GM12878 (cell line): Measurements from ENCODE around the gene CNDP1. TPM values are rescaled to one million over a fixed set of nuclear protein-coding genes. Genes with fewer than 3 reads are reported as not detected.
A peak's percentile ranks its signal among the peaks of the same experiment; 100 is the strongest.

Experiments used
- ATAC-seq: fragments of 200-7000 bp; cut with Tn5 transposase; 3 replicates; pipeline ENCODE4 v1.9.1; 2020; ENCODE audit warnings: mild to moderate bottlenecking, moderate library complexity
- BruUV-seq: library from RNA; stranded (reverse); fragments of 400-500 nt; replicated peaks from 2 replicates; lab custom pipeline; 2021; lab: Mats Ljungman, UMichigan
- CTCF ChIA-PET: fragments of 300-600 bp; sonication (Branson Sonifier 250); formaldehyde crosslinking; extraction: SDS; loops from one replicate; lab custom pipeline; 2021; ENCODE audit warnings: inconsistent platforms; lab: Yijun Ruan, JAX
- POLR2A ChIA-PET: fragments of 350-600 bp; formaldehyde crosslinking; extraction: SDS; loops from one replicate; lab custom pipeline; 2021; ENCODE audit warnings: inconsistent platforms; lab: Charles Lee
- RAD21 ChIA-PET: fragments of 300-600 bp; sonication (Branson Sonifier 250); formaldehyde crosslinking; loops from one replicate; lab custom pipeline; 2023; ENCODE audit warnings: antibody characterized with exemption; ENCODE audit not compliant: unreplicated experiment; lab: Charles Lee
- SMC1A ChIA-PET: fragments of 300-600 bp; sonication (Branson Sonifier 250); formaldehyde crosslinking; loops from one replicate; lab custom pipeline; 2023; ENCODE audit not compliant: unreplicated experiment, uncharacterized antibody; lab: Charles Lee
- DNase-seq: peaks from one replicate; pipeline ENCODE4 v3.0.0-alpha.2; 2011; ENCODE audit warnings: low read depth, low spot score
- FAIRE-seq: peaks from 3 replicates; lab custom pipeline; 2011; peaks lifted over from hg19 to GRCh38; lab: Jason Lieb, UNC
- H2AFZ ChIP-seq: 2 replicates; pipeline ENCODE4 v1.6.0; 2011; ENCODE audit warnings: low read depth, low read length, control low read depth; ENCODE audit not compliant: control insufficient read depth
- H3K27ac ChIP-seq: 2 replicates; pipeline ENCODE4 v1.5.1; 2011; ENCODE audit warnings: control low read depth; ENCODE audit not compliant: control insufficient read depth, insufficient read depth
- H3K27me3 ChIP-seq, 2 experiments: replicated peaks in 1 of 2; 2 replicates each; pipeline versions ENCODE4 v1.6.0 to v1.6.1; 2011; ENCODE audit warnings: low read length in 1 of 2; ENCODE audit not compliant: control insufficient read depth in 2 of 2, insufficient read depth in 2 of 2
- H3K36me3 ChIP-seq, 2 experiments: 2 replicates each; pipeline ENCODE4 v1.5.1; 2011; ENCODE audit warnings: low read length in 1 of 2; ENCODE audit not compliant: control insufficient read depth in 2 of 2, insufficient read depth in 2 of 2
- H3K4me1 ChIP-seq: 2 replicates; pipeline ENCODE4 v1.6.1; 2011; ENCODE audit warnings: mild to moderate bottlenecking, low read length, moderate library complexity, mixed read lengths; ENCODE audit not compliant: control insufficient read depth, insufficient read depth
- H3K4me2 ChIP-seq: 2 replicates; pipeline ENCODE4 v1.6.0; 2011; ENCODE audit warnings: control low read depth; ENCODE audit not compliant: control insufficient read depth, insufficient read depth
- H3K4me3 ChIP-seq: fragments of 200-600 bp; sonication (generic); 2 replicates; pipeline ENCODE4 v1.5.1; 2016
- H3K79me2 ChIP-seq: 2 replicates; pipeline ENCODE4 v1.6.0; 2011; ENCODE audit warnings: low read length; ENCODE audit not compliant: control insufficient read depth, insufficient read depth
- H3K9ac ChIP-seq: 2 replicates; pipeline ENCODE4 v1.8.0; 2011; ENCODE audit warnings: low read length, control low read depth, mixed read lengths; ENCODE audit not compliant: control insufficient read depth, insufficient read depth
- H3K9me3 ChIP-seq: replicated peaks from 3 replicates; pipeline ENCODE4 v1.5.1; 2011; ENCODE audit warnings: mild to moderate bottlenecking, low read length; ENCODE audit not compliant: control insufficient read depth, insufficient read depth
- H4K20me1 ChIP-seq: 2 replicates; pipeline ENCODE4 v1.6.0; 2011; ENCODE audit not compliant: control insufficient read depth, insufficient read depth
- CBFB ChIP-seq: IDR thresholded peaks from 2 replicates; pipeline ENCODE4 v1.6.1; 2016; ENCODE audit warnings: antibody characterized with exemption, low read depth
- CREB1 ChIP-seq: IDR thresholded peaks from 2 replicates; pipeline ENCODE4 v1.6.1; 2012; ENCODE audit warnings: low read depth, mild to moderate bottlenecking, inconsistent platforms
- EED ChIP-seq: sonication (generic); IDR thresholded peaks from 2 replicates; pipeline ENCODE4 v1.6.1; 2016; ENCODE audit warnings: antibody characterized with exemption, low read depth
- EP300 ChIP-seq, 2 experiments: fragments of 150-350 bp in 1 of 2; IDR thresholded peaks; 2 replicates each; pipeline ENCODE4 v1.6.1; 2011 to 2012; ENCODE audit warnings: low read depth in 2 of 2, low read length in 2 of 2, borderline replicate concordance in 1 of 2, improper control_type of control experiment in 1 of 2, inconsistent platforms in 1 of 2; ENCODE audit not compliant: control insufficient read depth in 1 of 2
- ETV6 ChIP-seq, 2 experiments: fragments of 450-650 bp in 1 of 2; IDR thresholded peaks in 1 of 2; conservative IDR thresholded peaks in 1 of 2; 2 replicates each; pipeline ENCODE4 v1.6.1; 2014; ENCODE audit warnings: antibody characterized with exemption in 1 of 2, borderline replicate concordance in 1 of 2, low read depth in 1 of 2, mild to moderate bottlenecking in 1 of 2, moderate library complexity in 1 of 2
- GABPA ChIP-seq: IDR thresholded peaks from 2 replicates; pipeline ENCODE4 v1.6.1; 2014; ENCODE audit warnings: antibody characterized with exemption, low read depth, mild to moderate bottlenecking, inconsistent platforms
- JUNB ChIP-seq: IDR thresholded peaks from 2 replicates; pipeline ENCODE4 v1.6.1; 2016; ENCODE audit warnings: antibody characterized with exemption, mild to moderate bottlenecking
- MXI1 ChIP-seq: fragments of 150-350 bp; IDR thresholded peaks from 2 replicates; pipeline ENCODE4 v1.6.1; 2011; ENCODE audit warnings: low read depth, mild to moderate bottlenecking, inconsistent platforms, low read length, improper control_type of control experiment
- NBN ChIP-seq: fragments of 450-650 bp; IDR thresholded peaks from 2 replicates; pipeline ENCODE4 v1.6.1; 2016
- NRF1 ChIP-seq: conservative IDR thresholded peaks from 2 replicates; pipeline ENCODE4 v1.6.1; 2011; ENCODE audit warnings: mild to moderate bottlenecking, low read depth, low read length, improper control_type of control experiment
- PML ChIP-seq: IDR thresholded peaks from 2 replicates; pipeline ENCODE4 v1.6.1; 2012; ENCODE audit warnings: low read length, inconsistent platforms
- POLR2A ChIP-seq: IDR thresholded peaks from 2 replicates; pipeline ENCODE4 v1.6.1; 2011; ENCODE audit warnings: low read depth, mild to moderate bottlenecking, low read length
- RAD51 ChIP-seq: fragments of 450-650 bp; IDR thresholded peaks from 2 replicates; pipeline ENCODE4 v1.6.1; 2016; ENCODE audit warnings: moderate library complexity, mild to moderate bottlenecking, inconsistent platforms
- SRF ChIP-seq, 2 experiments: IDR thresholded peaks; 2 replicates each; pipeline ENCODE4 v1.6.1; 2011; ENCODE audit warnings: low read depth in 2 of 2, low read length in 2 of 2, mild to moderate bottlenecking in 1 of 2, moderate library complexity in 1 of 2
- WGBS: methylation state at CpG from one replicate; pipeline ENCODE4 v1.1.6; 2016; ENCODE audit warnings: low lambda C conversion rate; ENCODE audit not compliant: insufficient replicate concordance, insufficient coverage; ENCODE audit errors: missing lambda C conversion rate; 5-methylcytosine and 5-hydroxymethylcytosine counted together
- in situ Hi-C: fragments of 300-500 bp; cut with MboI; formaldehyde crosslinking; loops from 9 replicates; pipeline ENCODE4 v1.14.3; 2018; ENCODE audit warnings: mixed read lengths
- intact Hi-C: fragments of 100-400 bp; cut with micrococcal nuclease; formaldehyde crosslinking; loops from one replicate; pipeline ENCODE4 v1.14.2; 2022; ENCODE audit not compliant: unreplicated experiment
- polyA plus RNA-seq, 11 experiments: library from polyadenylated mRNA; depleted of rRNA in 4 of 11; unstranded in 6 of 11; stranded (reverse) in 5 of 11; fragments of >200 nt; fragmentation: Nextera tagmentation in 4 of 11; fragmentation: Illumina TruSeq in 1 of 11; extraction: Ambion mirVana in 4 of 11; extraction: Trizol in 1 of 11; gene quantifications; 1 replicate in 1 of 11; 2 replicates in 10 of 11; pipeline versions ENCODE4 v1.2.1 to v1.2.3, GENCODE V29; 2011 to 2016; ENCODE audit warnings: inconsistent platforms in 2 of 11, missing spikeins in 2 of 11, low read depth in 1 of 11
- total RNA-seq, 4 experiments: library from RNA; depleted of rRNA in 3 of 4; stranded (reverse); fragments of >200 nt in 3 of 4; fragmentation: Illumina TruSeq in 1 of 4; extraction: Trizol in 1 of 4; gene quantifications; 2 replicates each; pipeline versions ENCODE4 v1.2.1 to v1.2.3, GENCODE V29; 2013 to 2021
- TF ChIP-seq, protein P1 (sequence below): fragments of 450-650 bp; IDR thresholded peaks from 2 replicates; pipeline ENCODE4 v1.6.1; 2018; ENCODE audit warnings: mild to moderate bottlenecking, low read depth, moderate library complexity; ENCODE audit not compliant: partially characterized antibody
- TF ChIP-seq, protein P2 (sequence below): IDR thresholded peaks from 2 replicates; pipeline ENCODE4 v1.6.1; 2011; ENCODE audit warnings: low read depth, low read length, improper control_type of control experiment, borderline replicate concordance
- TF ChIP-seq, protein P3 (sequence below): IDR thresholded peaks from 2 replicates; pipeline ENCODE4 v1.6.1; 2012; ENCODE audit warnings: low read length, inconsistent platforms

Gene CNDP1
- total and polyA plus RNA-seq, 10 of the 15 experiments (the other 5 are each of a cell fraction or from before 2014, with no cell fraction given), result 0.04 to 0.05 TPM; not detected in 8

DNA sequence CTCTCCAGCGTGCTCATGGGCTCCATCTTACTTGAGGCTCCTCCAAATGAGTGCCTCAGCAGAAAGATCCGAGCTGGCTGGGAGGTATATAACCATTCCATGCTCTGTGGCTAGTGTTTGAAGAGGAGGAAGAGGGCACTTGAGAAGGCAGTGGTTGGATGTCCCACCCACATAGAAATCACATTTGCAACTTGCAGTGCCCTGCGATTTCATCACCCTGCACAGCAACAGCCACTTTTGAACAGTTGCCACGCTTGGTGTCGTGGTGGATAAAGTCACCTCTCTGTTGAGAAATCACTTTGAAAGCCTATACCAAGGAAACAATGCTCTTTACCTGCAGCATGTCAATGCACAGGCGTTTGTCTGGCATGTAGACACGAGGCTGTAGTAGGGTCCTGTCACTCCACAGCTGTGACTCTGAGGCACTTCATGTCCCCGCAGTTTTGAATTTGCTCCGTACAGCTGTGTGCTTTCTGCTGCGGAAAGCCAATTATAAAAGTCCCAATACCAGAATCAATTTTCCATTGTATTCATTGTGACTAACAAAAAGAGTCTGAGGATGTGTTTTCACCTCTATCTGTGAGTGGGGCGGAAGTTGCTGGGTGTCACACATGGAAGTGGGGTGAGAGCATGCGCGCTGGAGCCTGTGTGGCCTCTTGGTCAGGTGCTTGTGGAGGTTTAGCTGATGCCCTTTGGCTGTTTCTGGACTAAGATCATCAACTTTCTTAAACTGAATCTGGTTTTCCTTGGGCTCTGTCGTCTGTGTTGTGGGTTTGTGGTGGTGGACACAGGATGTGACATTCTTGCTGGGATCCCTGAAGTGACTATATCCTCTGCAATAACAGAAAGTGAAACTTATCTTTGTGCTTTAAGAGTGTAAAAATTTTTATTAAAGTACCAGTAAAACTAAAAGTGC lies 35.3 kb upstream of the CNDP1 start:
- Histone ChIP-seq H3K79me2 (peaks cover 60% of the 10 kb centered on the region), H3K27ac (peak overlapping the region; percentile 88), H3K4me3 (peak overlapping the region; percentile 80), H3K36me3 (peaks cover 3 to 10% of the 10 kb centered on the region in 2 experiments; a peak in 3 of 4 replicates), H3K9me3 (no peaks in the 10 kb centered on the region), H2AFZ (peak overlapping the region; percentile 83), H3K27me3 (no peaks in the 10 kb centered on the region), H3K4me1 (peaks cover 18% of the 10 kb centered on the region), H3K4me2 (peak overlapping the region; percentile 98), H4K20me1 (no peaks in the 10 kb centered on the region), H3K9ac (peak overlapping the region; percentile 60)
- in situ Hi-C loops (loop anchor here (5.0 kb wide), 3 partner anchors 98 to 302 kb away; partner anchors contain the start of gene ZNF407), intact Hi-C loops (loop anchor here (5.0 to 10.0 kb wide), 4 partner anchors 207 to 1996 kb away; partner anchors contain the start of genes CYB5A, FBXO15, PTGR3 and TIMM21)
- ChIA-PET RAD21 (no interaction called here), SMC1A (interaction anchor here (0.6 to 1.2 kb wide), 2 partner anchors 53 to 1951 kb away, joined by 3 to 8 read pairs; no protein-coding TSS in a partner anchor), POLR2A (interaction anchor here (1.1 to 1.3 kb wide), 2 partner anchors 48 to 99 kb away, joined by 3 to 5 read pairs; partner anchors contain the start of gene ZNF407), CTCF (interaction anchor here (1.4 kb wide), 1 partner anchor 53 kb away, joined by 7 read pairs; no protein-coding TSS in a partner anchor)
- 3% methylated on average over 14 of the region's 14 CpGs for WGBS
- DNase-seq (peak; percentile 56), FAIRE-seq (no peak), ATAC-seq (peak; percentile 63)
- TSS peak; percentile 81 for BruUV-seq
- TF ChIP-seq CBFB (0 out of 2 replicates have a peak, but pooled peaks have one; percentile 71), ETV6 (conservative IDR thresholded peaks at IDR 0.05 in 1 of 2, IDR thresholded peaks at IDR 0.05 in 1 of 2; ENCODE audit: borderline replicate concordance in 1 of 2, low read depth in 1 of 2) (peak in 1 of 2 experiments; percentile 51; a peak in 2 of 4 replicates), MXI1 (peak; percentile 35; the same call in 1 of the 2 replicates), EP300 (IDR thresholded peaks at IDR 0.05; ENCODE audit: borderline replicate concordance in 1 of 2, control insufficient read depth in 1 of 2, low read depth in 2 of 2, low read length in 2 of 2) (peak in 1 of 2 experiments; percentile 24; a peak in 1 of 4 replicates), RAD51 (peak; percentile 49; the same call in 1 of the 2 replicates), EED (peak; percentile 50; the same call in 1 of the 2 replicates), PML (peak; percentile 57), CREB1 (peak; percentile 58; the same call in 1 of the 2 replicates), POLR2A (peak; percentile 50; the same call in 1 of the 2 replicates), NRF1 (peak; percentile 38), NBN (0 out of 2 replicates have a peak, but pooled peaks have one; percentile 52), GABPA (peak; percentile 64), SRF (IDR thresholded peaks at IDR 0.05; ENCODE audit: low read depth in 2 of 2, low read length in 2 of 2) (peak in 1 of 2 experiments; percentile 56; a peak in 1 of 4 replicates), JUNB (peak; percentile 16; the same call in 1 of the 2 replicates)
- TF ChIP-seq, protein P1, sequence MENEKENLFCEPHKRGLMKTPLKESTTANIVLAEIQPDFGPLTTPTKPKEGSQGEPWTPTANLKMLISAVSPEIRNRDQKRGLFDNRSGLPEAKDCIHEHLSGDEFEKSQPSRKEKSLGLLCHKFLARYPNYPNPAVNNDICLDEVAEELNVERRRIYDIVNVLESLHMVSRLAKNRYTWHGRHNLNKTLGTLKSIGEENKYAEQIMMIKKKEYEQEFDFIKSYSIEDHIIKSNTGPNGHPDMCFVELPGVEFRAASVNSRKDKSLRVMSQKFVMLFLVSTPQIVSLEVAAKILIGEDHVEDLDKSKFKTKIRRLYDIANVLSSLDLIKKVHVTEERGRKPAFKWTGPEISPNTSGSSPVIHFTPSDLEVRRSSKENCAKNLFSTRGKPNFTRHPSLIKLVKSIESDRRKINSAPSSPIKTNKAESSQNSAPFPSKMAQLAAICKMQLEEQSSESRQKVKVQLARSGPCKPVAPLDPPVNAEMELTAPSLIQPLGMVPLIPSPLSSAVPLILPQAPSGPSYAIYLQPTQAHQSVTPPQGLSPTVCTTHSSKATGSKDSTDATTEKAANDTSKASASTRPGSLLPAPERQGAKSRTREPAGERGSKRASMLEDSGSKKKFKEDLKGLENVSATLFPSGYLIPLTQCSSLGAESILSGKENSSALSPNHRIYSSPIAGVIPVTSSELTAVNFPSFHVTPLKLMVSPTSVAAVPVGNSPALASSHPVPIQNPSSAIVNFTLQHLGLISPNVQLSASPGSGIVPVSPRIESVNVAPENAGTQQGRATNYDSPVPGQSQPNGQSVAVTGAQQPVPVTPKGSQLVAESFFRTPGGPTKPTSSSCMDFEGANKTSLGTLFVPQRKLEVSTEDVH, result peak; percentile 53
- TF ChIP-seq, protein P2, sequence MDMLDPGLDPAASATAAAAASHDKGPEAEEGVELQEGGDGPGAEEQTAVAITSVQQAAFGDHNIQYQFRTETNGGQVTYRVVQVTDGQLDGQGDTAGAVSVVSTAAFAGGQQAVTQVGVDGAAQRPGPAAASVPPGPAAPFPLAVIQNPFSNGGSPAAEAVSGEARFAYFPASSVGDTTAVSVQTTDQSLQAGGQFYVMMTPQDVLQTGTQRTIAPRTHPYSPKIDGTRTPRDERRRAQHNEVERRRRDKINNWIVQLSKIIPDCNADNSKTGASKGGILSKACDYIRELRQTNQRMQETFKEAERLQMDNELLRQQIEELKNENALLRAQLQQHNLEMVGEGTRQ, result no peak; the same call in 1 of the 2 replicates
- TF ChIP-seq, protein P3, sequence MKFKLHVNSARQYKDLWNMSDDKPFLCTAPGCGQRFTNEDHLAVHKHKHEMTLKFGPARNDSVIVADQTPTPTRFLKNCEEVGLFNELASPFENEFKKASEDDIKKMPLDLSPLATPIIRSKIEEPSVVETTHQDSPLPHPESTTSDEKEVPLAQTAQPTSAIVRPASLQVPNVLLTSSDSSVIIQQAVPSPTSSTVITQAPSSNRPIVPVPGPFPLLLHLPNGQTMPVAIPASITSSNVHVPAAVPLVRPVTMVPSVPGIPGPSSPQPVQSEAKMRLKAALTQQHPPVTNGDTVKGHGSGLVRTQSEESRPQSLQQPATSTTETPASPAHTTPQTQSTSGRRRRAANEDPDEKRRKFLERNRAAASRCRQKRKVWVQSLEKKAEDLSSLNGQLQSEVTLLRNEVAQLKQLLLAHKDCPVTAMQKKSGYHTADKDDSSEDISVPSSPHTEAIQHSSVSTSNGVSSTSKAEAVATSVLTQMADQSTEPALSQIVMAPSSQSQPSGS, result 0 out of 2 replicates have a peak, but pooled peaks have one; percentile 19
